ENCODE data around the gene YPEL3. TPM values are rescaled to one million over a fixed set of nuclear protein-coding genes. Genes with fewer than 3 reads are reported as not detected.

The YPEL3 gene
- total RNA-seq, 1 donor from 2014 or later: 9.6 TPM

GRCh38 chr16:30113031-30113710 is 17.2 kb upstream of the YPEL3 start, which contains the start of gene GDPD3:
Gene GDPD3, minus strand, starts transcription at chr16:30113537. Its CDS starts 59 bp downstream, at chr16:30113478.
- Mint-ChIP-seq H3K27me3 (ENCODE audit: low read depth) (no peaks in the 10 kb centered on the region), H3K36me3 (ENCODE audit: low read depth) (peaks cover 3% of the 10 kb centered on the region), H3K27ac (ENCODE audit: unreplicated experiment) (no peak within 1 kb of the TSS), H3K9me3 (no peaks in the 10 kb centered on the region), H3K4me1 (peaks cover 6% of the 10 kb centered on the region), H3K4me3 (no peak within 1 kb of the TSS)
- TF ChIP-seq, protein P1, sequence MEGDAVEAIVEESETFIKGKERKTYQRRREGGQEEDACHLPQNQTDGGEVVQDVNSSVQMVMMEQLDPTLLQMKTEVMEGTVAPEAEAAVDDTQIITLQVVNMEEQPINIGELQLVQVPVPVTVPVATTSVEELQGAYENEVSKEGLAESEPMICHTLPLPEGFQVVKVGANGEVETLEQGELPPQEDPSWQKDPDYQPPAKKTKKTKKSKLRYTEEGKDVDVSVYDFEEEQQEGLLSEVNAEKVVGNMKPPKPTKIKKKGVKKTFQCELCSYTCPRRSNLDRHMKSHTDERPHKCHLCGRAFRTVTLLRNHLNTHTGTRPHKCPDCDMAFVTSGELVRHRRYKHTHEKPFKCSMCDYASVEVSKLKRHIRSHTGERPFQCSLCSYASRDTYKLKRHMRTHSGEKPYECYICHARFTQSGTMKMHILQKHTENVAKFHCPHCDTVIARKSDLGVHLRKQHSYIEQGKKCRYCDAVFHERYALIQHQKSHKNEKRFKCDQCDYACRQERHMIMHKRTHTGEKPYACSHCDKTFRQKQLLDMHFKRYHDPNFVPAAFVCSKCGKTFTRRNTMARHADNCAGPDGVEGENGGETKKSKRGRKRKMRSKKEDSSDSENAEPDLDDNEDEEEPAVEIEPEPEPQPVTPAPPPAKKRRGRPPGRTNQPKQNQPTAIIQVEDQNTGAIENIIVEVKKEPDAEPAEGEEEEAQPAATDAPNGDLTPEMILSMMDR (conservative IDR thresholded peaks at IDR 0.05): no peak
- no peak for DNase-seq (ENCODE audit: low read depth, low spot score)

- Mint-ChIP-seq H3K4me3 (no peak overlapping the region), H3K9me3 (no peaks in the 10 kb centered on the region), H3K27ac (ENCODE audit: unreplicated experiment) (no peak overlapping the region), H3K4me1 (peaks cover 6% of the 10 kb centered on the region), H3K27me3 (ENCODE audit: low read depth) (no peaks in the 10 kb centered on the region), H3K36me3 (ENCODE audit: low read depth) (peaks cover 3% of the 10 kb centered on the region)
- TF ChIP-seq, protein P1 (conservative IDR thresholded peaks at IDR 0.05): peak; percentile 65
- DNase-seq (ENCODE audit: low read depth, low spot score): peak; percentile 61
Observed at GRCh38 chr16:30112197-30113030, 16.4 kb upstream of the YPEL3 start.

DNA sequence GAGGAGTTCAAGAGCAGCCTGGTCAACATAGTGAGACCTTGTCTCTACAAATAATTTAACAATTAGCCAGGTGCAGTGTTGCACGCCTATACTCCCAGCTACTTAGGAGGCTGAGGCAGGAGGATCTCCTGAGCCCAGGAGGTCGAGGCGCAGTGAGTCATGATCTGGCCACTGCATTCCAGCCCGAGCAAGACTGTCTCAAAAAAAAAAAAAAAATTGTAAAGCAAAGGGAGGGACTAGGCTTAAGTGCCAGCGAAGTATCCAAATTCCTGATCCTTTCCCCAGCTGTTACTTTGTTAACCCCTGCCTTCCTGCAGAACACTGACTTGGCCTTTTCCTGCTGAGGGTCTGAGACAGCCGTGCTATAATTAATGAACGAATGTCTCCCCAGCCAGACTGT is 14.6 kb upstream of the YPEL3 start:
- Mint-ChIP-seq H3K4me3 (peak overlapping the region; percentile 7), H3K27me3 (ENCODE audit: low read depth) (no peaks in the 10 kb centered on the region), H3K36me3 (ENCODE audit: low read depth) (peaks cover 3% of the 10 kb centered on the region), H3K4me1 (peaks cover 6% of the 10 kb centered on the region), H3K9me3 (no peaks in the 10 kb centered on the region), H3K27ac (ENCODE audit: unreplicated experiment) (no peak overlapping the region)
- no peak for DNase-seq (ENCODE audit: low read depth, low spot score)
- TF ChIP-seq, protein P1 (conservative IDR thresholded peaks at IDR 0.05): no peak

DNA sequence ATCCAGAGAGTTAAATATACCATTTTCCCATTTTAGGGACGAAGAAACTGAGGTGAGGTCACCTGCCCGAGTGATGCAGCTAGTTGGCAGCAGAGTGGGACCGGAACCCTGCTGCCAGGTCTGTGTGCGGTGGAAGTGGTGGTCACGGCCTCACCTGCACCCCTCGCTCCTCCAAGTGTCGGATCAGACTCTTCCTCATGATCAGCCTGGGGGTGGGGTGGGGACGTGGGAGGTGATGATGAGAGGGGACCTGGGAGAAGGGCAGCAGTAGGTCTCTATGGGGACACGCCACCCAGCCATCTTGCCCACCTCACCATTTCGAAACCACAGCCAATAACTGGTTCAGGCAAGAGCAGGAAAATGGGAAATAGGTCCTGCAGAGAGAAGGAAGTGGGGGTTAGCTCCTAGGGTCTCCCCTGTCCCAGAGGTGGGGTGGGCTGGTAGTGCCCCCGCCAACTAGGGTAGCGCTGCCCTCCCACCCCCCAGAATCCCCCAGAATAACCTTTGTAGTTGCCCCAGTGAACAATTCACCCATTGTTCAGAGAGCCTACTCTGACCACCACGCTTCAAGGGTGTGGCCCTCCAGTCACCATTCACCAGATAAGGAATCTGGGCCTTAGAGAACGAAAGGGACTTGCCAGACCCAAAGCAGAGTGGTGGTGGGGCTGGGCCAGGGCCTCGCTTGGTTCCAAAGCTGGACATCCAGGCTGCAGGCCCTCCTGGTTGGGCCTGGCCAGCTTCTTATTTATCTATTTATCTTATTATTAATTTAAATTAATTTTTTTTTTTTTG is 12.2 kb upstream of the YPEL3 start:
- peaks cover 7% of the 10 kb centered on the region for H3K36me3 Mint-ChIP-seq (ENCODE audit: low read depth)
- no peaks in the 10 kb centered on the region for H3K9me3 Mint-ChIP-seq
- peaks cover 6% of the 10 kb centered on the region for H3K4me1 Mint-ChIP-seq
- TF ChIP-seq, protein P1 (conservative IDR thresholded peaks at IDR 0.05): no peak
- DNase-seq (ENCODE audit: low read depth, low spot score): no peak
- no peaks in the 10 kb centered on the region for H3K27me3 Mint-ChIP-seq (ENCODE audit: low read depth)
- H3K4me3 Mint-ChIP-seq: no peak overlapping the region
- H3K27ac Mint-ChIP-seq (ENCODE audit: unreplicated experiment): no peak overlapping the region

DNA sequence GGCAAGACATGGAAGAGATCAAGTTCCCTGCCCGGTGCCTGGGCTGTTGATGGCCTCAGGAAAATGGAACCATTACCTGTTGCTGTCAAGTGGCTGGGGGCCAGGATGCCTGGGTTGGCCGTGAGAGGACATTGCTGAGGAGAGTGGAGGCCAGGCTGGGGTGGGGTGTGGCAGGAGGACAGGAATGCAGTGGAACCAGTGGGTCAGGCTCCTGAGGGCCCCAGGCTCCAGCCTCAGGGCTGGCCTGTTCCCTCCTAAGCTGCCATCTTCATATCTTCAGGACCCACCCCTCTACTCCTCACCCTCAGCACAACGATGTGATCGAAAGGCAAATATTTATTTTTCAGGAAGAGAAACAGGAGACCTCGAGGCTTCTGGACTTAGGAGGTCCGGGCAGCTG is 8.5 kb upstream of the YPEL3 start:
- H3K27ac Mint-ChIP-seq (ENCODE audit: unreplicated experiment): no peak overlapping the region

More for the DNA sequence above, 8.5 kb upstream of the YPEL3 start:
- no peaks in the 10 kb centered on the region for H3K9me3 Mint-ChIP-seq
- peaks cover 4% of the 10 kb centered on the region for H3K36me3 Mint-ChIP-seq (ENCODE audit: low read depth)
- no peak for DNase-seq (ENCODE audit: low read depth, low spot score)
- no peak overlapping the region for H3K4me3 Mint-ChIP-seq
- no peaks in the 10 kb centered on the region for H3K27me3 Mint-ChIP-seq (ENCODE audit: low read depth)
- TF ChIP-seq, protein P1 (conservative IDR thresholded peaks at IDR 0.05): no peak
- H3K4me1 Mint-ChIP-seq: peaks cover 5% of the 10 kb centered on the region
